GM23338 (cell line): ENCODE results near the gene MAST2. TPM values are rescaled to one million over a fixed set of nuclear protein-coding genes. Genes with fewer than 3 reads are reported as not detected.
"Not testable (repeated sequence)": the region's sequence is repeated elsewhere in the genome, so short reads cannot be mapped to it uniquely, and the experiment has no call there.

Experiments used
- ATAC-seq: fragments of 200-7000 bp; cut with Tn5 transposase; 3 replicates; pipeline ENCODE4 v1.9.1; 2020
- DNase-seq: peaks from one replicate; pipeline ENCODE4 v3.0.0-alpha.2; 2015; ENCODE audit warnings: low spot score
- H2AFZ ChIP-seq: fragments of 200-600 bp; sonication (generic); 2 replicates; pipeline ENCODE4 v1.8.0; 2016; ENCODE audit warnings: antibody characterized with exemption, mild to moderate bottlenecking, moderate library complexity
- H3F3A ChIP-seq: fragments of 200-600 bp; sonication (generic); replicated peaks from 2 replicates; pipeline ENCODE4 v1.8.0; 2017; ENCODE audit warnings: antibody characterized with exemption, mixed run types, low read depth
- H3K27ac ChIP-seq: fragments of 200-600 bp; sonication (generic); 2 replicates; pipeline ENCODE4 v1.6.1; 2016; ENCODE audit warnings: low read depth
- H3K27me3 ChIP-seq: fragments of 200-600 bp; sonication (generic); 2 replicates; pipeline ENCODE4 v1.8.0; 2016; ENCODE audit warnings: mild to moderate bottlenecking, mixed run types, moderate library complexity; ENCODE audit not compliant: insufficient read depth
- H3K36me3 ChIP-seq: fragments of 200-600 bp; sonication (generic); 2 replicates; pipeline ENCODE4 v1.8.0; 2016; ENCODE audit warnings: mild to moderate bottlenecking; ENCODE audit not compliant: insufficient read depth
- H3K4me1 ChIP-seq: fragments of 200-600 bp; sonication (generic); 2 replicates; pipeline ENCODE4 v1.8.0; 2016; ENCODE audit warnings: mild to moderate bottlenecking, moderate library complexity; ENCODE audit not compliant: insufficient read depth
- H3K4me2 ChIP-seq: fragments of 200-600 bp; sonication (generic); 2 replicates; pipeline ENCODE4 v1.7.1; 2017; ENCODE audit warnings: mixed run types
- H3K4me3 ChIP-seq: fragments of 200-600 bp; sonication (generic); 2 replicates; pipeline ENCODE4 v1.6.1; 2016; ENCODE audit warnings: mixed run types
- H3K79me2 ChIP-seq: fragments of 200-600 bp; sonication (generic); replicated peaks from 2 replicates; pipeline ENCODE4 v1.8.0; 2017; ENCODE audit warnings: mild to moderate bottlenecking; ENCODE audit not compliant: insufficient read depth
- H3K9me2 ChIP-seq: fragments of 200-600 bp; sonication (generic); 2 replicates; pipeline ENCODE4 v1.8.0; 2017; ENCODE audit not compliant: insufficient read depth
- H4K20me1 ChIP-seq: fragments of 200-600 bp; sonication (generic); replicated peaks from 2 replicates; pipeline ENCODE4 v1.8.0; 2017; ENCODE audit warnings: mild to moderate bottlenecking; ENCODE audit not compliant: insufficient read depth
- H3K27ac Mint-ChIP-seq: 2 replicates; pipeline ENCODE4 v1.8.0; 2020; ENCODE audit warnings: inconsistent platforms, mild to moderate bottlenecking, moderate library complexity, mixed read lengths
- H3K27me3 Mint-ChIP-seq: 3 replicates; pipeline ENCODE4 v1.8.0; 2022; ENCODE audit warnings: low read depth, mild to moderate bottlenecking, moderate library complexity, mixed read lengths, inconsistent platforms; ENCODE audit not compliant: insufficient read depth, poor library complexity
- H3K36me3 Mint-ChIP-seq: 3 replicates; pipeline ENCODE4 v1.8.0; 2021; ENCODE audit warnings: low read depth, mild to moderate bottlenecking, inconsistent platforms, moderate library complexity, mixed read lengths
- H3K4me1 Mint-ChIP-seq: 3 replicates; pipeline ENCODE4 v1.8.0; 2020; ENCODE audit warnings: mild to moderate bottlenecking, inconsistent platforms, mixed read lengths
- H3K4me3 Mint-ChIP-seq: 3 replicates; pipeline ENCODE4 v1.8.0; 2021; ENCODE audit warnings: moderate library complexity, mild to moderate bottlenecking, inconsistent platforms, mixed read lengths
- H3K9me3 Mint-ChIP-seq: 3 replicates; pipeline ENCODE4 v1.8.0; 2020; ENCODE audit warnings: moderate library complexity, mild to moderate bottlenecking, inconsistent platforms, mixed read lengths
- CREB1 ChIP-seq: fragments of 250-450 bp; sonication (Bioruptor Pico); IDR thresholded peaks from 2 replicates; pipeline ENCODE4 v1.5.0; 2020; ENCODE audit warnings: low read depth, mild to moderate bottlenecking, moderate library complexity
- NANOG ChIP-seq: IDR thresholded peaks from 2 replicates; pipeline ENCODE4 v1.6.1; 2016; ENCODE audit warnings: antibody characterized with exemption, borderline replicate concordance
- ZNF114 ChIP-seq: fragments of 250-450 bp; sonication (Bioruptor Pico); IDR thresholded peaks from 2 replicates; pipeline ENCODE4 v1.5.0; 2020; ENCODE audit warnings: mild to moderate bottlenecking, moderate library complexity
- polyA plus RNA-seq: library from polyadenylated mRNA; unstranded; fragments of >200 nt; fragmentation: Nextera tagmentation; extraction: Ambion mirVana; gene quantifications from 2 replicates; pipeline ENCODE4 v1.2.1, GENCODE V29; 2016
- total RNA-seq: library from RNA; depleted of rRNA; stranded (reverse); fragments of >200 nt; shearing (Covaris generic); gene quantifications from 2 replicates; pipeline ENCODE4 v1.2.3, GENCODE V29; 2014
- TF ChIP-seq, protein P1 (sequence below): IDR thresholded peaks from one replicate; pipeline ENCODE4 v1.6.1; 2018; ENCODE audit warnings: antibody characterized with exemption; ENCODE audit not compliant: unreplicated experiment

Gene MAST2
- total and polyA plus RNA-seq, 2 experiments from 2014 or later, result 11.5 to 57.7 TPM

DNA sequence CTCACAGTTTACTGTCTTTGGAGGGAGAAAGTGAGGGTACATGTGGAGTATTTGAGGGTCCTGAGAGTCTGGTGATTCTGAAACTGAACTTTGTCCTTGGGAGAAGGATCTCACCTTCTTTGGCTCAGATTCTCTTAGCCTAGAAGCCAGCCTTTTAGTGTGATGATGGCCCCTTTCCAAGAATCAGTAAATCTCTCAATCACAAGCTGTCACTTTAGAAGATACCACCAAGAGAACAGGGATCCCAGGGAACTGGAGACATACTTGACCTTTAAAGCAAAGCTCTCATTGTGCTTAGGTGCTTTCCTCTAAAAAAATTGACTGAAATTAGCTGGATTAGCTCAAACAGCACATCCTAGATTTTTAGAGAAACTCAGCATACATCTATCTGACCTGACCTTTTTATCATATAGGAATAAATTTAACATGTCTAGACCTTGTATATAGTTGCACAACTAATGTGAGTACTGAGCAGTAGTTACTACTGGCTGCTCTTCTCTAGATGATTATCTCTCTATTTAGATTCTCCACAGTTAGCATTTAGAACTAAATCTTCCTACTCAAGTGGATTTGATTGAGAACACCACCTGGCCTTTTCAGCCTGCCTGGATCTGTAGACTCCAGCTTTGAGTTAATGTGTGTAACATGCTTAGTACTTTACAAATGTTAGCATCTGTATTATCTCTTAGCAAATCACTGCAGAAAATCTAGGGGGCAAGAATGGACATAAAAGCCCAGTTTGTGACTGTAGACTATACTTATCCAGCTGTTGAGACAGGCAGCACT lies 157.7 kb downstream of the MAST2 start:
- no peak overlapping the region for H3K27ac Mint-ChIP-seq
- Histone ChIP-seq H3K4me2 (no peak overlapping the region), H3K27ac (no peak overlapping the region), H3F3A (no peaks in the 10 kb centered on the region), H4K20me1 (0 out of 2 replicates have a peak, but pooled peaks cover 6% of the 10 kb centered on the region), H2AFZ (no peak overlapping the region), H3K27me3 (no peaks in the 10 kb centered on the region), H3K9me2 (no peaks in the 10 kb centered on the region), H3K4me3 (no peak overlapping the region), H3K4me1 (no peaks in the 10 kb centered on the region), H3K79me2 (peaks cover 39% of the 10 kb centered on the region), H3K36me3 (no peaks in the 10 kb centered on the region; the same call in 1 of the 2 replicates)
- H3K4me1 Mint-ChIP-seq, result peaks cover 11% of the 10 kb centered on the region; the same call in 2 of the 3 replicates
- peaks cover 43% of the 10 kb centered on the region for H3K36me3 Mint-ChIP-seq
- peaks cover 13% of the 10 kb centered on the region; the same call in 2 of the 3 replicates for H3K9me3 Mint-ChIP-seq
- peaks cover 2% of the 10 kb centered on the region for H3K27me3 Mint-ChIP-seq
- H3K4me3 Mint-ChIP-seq, result no peak overlapping the region
- no peak for DNase-seq
- TF ChIP-seq NANOG (no peak), CREB1 (CRISPR knock-in tag) (no peak), ZNF114 (CRISPR knock-in tag) (no peak)
- TF ChIP-seq, protein P1, sequence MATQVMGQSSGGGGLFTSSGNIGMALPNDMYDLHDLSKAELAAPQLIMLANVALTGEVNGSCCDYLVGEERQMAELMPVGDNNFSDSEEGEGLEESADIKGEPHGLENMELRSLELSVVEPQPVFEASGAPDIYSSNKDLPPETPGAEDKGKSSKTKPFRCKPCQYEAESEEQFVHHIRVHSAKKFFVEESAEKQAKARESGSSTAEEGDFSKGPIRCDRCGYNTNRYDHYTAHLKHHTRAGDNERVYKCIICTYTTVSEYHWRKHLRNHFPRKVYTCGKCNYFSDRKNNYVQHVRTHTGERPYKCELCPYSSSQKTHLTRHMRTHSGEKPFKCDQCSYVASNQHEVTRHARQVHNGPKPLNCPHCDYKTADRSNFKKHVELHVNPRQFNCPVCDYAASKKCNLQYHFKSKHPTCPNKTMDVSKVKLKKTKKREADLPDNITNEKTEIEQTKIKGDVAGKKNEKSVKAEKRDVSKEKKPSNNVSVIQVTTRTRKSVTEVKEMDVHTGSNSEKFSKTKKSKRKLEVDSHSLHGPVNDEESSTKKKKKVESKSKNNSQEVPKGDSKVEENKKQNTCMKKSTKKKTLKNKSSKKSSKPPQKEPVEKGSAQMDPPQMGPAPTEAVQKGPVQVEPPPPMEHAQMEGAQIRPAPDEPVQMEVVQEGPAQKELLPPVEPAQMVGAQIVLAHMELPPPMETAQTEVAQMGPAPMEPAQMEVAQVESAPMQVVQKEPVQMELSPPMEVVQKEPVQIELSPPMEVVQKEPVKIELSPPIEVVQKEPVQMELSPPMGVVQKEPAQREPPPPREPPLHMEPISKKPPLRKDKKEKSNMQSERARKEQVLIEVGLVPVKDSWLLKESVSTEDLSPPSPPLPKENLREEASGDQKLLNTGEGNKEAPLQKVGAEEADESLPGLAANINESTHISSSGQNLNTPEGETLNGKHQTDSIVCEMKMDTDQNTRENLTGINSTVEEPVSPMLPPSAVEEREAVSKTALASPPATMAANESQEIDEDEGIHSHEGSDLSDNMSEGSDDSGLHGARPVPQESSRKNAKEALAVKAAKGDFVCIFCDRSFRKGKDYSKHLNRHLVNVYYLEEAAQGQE, result no peak
- no peak for ATAC-seq

DNA sequence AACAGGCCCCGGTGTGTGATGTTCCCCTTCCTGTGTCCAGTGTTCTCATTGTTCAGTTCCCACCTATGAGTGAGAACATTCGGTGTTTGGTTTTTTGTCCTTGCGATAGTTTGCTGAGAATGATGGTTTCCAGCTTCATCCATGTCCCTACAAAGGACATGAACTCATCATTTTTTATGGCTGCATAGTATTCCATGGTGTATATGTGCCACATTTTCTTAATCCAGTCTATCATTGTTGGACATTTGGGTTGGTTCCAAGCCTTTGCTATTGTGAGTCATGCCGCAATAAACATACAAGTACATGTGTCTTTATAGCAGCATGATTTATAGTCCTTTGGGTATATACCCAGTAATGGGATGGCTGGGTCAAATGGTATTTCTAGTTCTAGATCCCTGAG lies 158.5 kb downstream of the MAST2 start:
- H3K27me3 ChIP-seq, ATAC-seq, H3K27ac Mint-ChIP-seq, H3F3A ChIP-seq, H3K27me3 Mint-ChIP-seq, DNase-seq, H2AFZ ChIP-seq, H3K4me3 Mint-ChIP-seq, H3K27ac ChIP-seq, H4K20me1 ChIP-seq, H3K36me3 ChIP-seq, H3K4me3 ChIP-seq, H3K4me2 ChIP-seq, H3K9me2 ChIP-seq, H3K4me1 ChIP-seq: not testable (repeated sequence)
- H3K79me2 ChIP-seq, result peaks cover 35% of the 10 kb centered on the region
- Mint-ChIP-seq H3K9me3 (peaks cover 13% of the 10 kb centered on the region; the same call in 2 of the 3 replicates), H3K4me1 (peaks cover 11% of the 10 kb centered on the region; the same call in 2 of the 3 replicates), H3K36me3 (peaks cover 46% of the 10 kb centered on the region)
